NCI-H2227 treated with DMSO at 0.1 percent for 48 hours (cell line): ENCODE data around the gene CFAP97D1.

Source experiments
- DNase-seq: peaks from one replicate; lab custom pipeline; 2025; lab: John Stamatoyannopoulos, UW

The CFAP97D1 gene

DNA sequence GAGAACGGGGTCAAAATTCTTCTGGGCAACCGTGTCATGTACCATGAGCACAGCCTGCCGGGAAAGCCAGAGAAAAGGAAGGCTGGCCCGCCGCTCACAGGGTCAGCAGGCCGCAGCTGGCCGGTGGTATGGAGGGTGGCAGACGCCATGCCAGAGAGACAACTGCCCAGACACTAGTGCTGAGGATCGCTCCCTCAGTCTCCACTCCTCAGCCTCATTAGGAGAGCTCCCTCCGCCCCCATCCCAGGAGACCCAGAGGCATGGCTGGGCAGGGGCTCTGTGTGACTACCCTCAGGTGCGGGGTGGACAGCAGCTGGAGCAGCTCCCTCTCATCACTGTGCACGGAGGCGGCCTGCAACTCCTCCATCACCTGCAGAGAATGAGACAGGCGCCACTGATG is 49.5 kb downstream of the CFAP97D1 start:
- DNase-seq, result no peak

DNA sequence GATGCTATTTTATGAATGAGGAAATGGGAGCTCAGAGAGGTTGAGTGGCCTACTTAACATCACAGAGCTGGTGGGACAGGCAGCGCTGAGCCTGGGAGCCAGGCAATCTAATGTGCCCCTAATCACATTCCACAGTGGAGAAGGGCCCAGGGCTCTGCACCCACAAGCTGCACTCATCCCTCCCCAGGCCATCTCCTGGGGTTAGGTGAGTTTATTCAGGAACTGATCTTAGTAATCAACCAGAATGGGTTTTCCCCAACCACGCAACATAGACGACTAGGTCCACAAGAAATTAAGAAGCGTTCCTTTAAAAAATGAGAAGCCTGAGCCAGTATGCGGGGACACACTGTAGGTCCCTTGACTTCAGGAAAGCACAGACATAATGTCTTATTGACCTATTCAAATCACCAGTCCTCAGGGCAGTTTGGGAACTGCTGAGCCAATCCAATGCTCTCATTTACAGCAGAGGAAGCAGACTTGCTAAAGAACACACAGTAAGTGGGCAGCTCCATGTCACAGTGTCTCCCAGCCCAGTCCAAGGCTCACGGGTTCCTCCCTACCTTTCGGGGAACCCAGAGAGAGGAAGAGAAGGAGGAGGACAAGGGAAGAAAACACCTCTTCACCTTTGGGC is 50.4 kb downstream of the CFAP97D1 start:
- DNase-seq, result no peak

DNA sequence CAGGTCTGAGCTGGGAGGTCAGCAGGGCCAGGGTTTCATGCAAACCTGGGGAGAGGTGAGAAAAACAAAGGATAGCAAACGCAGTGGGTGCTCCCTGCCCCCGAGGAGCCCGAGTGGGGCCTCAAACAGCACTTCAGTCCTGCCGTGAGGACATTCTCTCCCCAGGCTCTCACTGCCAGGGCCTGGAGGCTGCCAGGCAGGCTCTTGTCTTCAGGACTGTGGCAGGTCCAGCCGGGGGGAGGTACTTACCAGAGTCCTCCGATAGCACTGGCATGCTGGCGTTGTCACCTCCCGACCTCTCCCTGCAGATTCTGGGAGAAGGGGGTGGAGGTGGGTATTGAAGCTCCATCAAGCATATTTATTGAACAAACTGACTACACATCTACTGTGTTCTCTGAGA is 51.4 kb downstream of the CFAP97D1 start:
- DNase-seq, result no peak

DNA sequence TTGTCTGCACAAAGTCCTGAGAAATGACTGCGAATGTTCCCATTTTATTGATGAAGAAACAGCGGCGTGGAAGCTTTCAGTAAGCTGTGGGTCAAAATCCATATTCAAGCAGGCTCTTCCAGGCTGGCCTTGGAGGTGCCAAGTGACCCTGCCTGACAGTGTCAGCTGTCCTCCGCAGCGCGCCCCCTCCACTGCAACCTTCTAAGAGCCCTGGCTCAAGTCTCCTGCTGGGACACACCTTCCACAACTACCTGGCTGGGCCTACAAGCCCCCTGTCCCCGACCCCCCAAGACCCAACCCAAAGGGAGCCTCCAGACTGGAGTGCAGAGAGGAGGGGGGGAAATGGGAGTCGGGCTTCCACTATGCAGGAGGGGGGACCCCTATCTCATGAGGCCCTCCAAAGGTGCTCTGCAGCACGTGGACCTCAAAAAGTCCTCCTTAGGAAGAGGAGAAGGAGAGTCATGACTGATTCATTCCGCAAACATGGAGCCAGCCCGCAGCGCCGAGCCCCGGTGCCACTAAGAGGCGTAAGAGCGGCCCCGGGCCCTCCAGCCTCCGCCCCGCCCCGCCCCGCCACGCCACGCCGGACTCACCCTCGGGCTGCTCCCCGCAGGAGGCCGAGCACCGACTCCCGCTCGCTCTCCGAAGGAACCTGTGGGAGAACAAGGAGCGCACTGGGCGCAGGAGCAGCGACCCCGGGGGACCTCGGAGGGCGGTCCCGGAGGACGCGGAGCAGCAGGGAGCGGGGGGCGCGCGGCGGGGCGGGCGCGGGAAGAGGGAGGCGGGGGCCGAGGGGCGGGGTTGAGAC is 52.1 kb downstream of the CFAP97D1 start:
- no peak for DNase-seq

DNA sequence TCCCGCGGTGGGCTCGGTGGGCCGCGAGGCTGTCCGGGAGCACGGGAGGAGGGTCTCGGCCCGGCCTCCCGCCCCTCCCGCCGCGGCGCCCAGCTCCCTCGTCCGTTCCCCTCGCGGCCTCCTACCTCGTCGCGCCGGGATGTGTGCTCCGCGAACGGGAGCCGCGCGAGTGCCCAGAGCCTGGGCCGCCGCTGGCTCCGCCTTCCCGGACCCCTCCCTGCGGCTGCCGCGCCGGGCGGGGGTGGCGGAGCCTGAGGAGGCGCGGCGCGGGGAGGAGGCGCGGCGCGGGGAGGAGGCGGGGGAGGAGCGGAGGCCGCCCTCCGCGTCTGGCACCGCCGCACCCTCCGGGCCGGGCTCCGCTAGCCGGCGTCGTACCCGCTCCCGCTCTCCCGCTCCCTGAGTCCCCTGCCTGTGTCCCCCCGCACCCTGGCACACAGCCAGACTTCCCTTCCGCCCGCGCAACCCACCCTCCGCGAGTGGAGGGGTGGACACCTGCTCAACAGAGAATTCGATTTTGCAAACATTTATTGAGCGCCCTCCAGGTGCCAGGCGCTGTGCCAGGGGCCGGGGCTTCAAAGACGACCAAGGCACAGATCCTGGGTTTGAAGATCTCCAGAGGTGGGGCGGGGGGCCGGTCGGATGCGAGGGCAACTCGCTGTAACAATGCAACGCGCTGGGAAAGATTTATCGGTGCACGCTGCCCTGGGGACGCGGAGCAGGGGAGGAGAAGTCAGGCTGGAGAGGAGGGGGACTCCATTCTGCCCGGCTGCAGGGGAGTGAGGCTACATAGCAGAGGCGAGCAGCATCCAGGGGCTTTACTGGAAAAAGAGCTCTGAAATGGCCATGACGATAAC is 53.0 kb downstream of the CFAP97D1 start, which contains the start of gene MPP3:
MPP3 (minus strand) TSS at position 171 of the 854 bp plus-strand sequence. CDS start 1,240 bp downstream, outside the sequence.
- DNase-seq, result peak; percentile 75

DNA sequence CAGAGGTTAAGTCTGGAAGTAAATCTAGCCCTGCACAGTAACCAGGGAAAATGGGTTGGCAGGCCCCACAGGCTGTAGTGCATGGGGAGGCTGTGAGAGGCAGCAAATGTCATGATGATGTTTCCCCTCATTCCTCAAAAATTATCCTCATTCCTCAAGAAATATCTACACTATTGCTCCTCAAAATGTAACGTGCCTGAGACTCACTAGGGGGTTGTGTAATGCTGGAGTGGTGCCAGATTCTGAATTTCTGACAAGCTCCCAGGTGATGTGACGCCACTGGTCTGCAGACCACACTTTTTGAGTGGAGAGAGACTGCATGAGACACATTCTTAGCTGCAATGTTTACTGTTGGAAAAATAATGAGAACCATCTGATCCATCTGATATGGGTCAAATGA is 53.9 kb downstream of the CFAP97D1 start:
- no peak for DNase-seq
